Measurements from ENCODE around the gene DLD.

DNA sequence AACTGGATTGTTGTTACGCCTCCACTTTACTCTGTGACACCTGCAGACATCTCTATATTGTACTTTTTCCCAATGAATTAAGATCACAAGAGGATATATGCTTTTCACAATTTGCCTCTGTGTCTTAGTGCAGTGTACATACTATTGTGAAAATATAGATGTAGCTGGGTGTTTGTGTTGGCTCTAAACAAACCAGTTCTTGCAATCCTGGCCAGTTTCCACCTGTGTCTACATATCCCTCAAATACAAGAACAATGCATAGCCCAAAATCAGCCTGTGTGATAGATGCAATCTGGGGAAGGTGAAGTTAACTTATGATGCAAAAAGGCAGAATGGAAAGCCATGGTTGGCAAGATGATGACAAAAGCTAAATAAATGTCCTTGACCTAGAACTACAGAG is 36.5 kb upstream of the DLD start:
- no peak for TF ChIP-seq POLR2A (IDR thresholded peaks at IDR 0.05)
- TF ChIP-seq, protein P1, sequence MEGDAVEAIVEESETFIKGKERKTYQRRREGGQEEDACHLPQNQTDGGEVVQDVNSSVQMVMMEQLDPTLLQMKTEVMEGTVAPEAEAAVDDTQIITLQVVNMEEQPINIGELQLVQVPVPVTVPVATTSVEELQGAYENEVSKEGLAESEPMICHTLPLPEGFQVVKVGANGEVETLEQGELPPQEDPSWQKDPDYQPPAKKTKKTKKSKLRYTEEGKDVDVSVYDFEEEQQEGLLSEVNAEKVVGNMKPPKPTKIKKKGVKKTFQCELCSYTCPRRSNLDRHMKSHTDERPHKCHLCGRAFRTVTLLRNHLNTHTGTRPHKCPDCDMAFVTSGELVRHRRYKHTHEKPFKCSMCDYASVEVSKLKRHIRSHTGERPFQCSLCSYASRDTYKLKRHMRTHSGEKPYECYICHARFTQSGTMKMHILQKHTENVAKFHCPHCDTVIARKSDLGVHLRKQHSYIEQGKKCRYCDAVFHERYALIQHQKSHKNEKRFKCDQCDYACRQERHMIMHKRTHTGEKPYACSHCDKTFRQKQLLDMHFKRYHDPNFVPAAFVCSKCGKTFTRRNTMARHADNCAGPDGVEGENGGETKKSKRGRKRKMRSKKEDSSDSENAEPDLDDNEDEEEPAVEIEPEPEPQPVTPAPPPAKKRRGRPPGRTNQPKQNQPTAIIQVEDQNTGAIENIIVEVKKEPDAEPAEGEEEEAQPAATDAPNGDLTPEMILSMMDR (IDR thresholded peaks at IDR 0.05), result no peak
- no peak for TF ChIP-seq POLR2AphosphoS5 (IDR thresholded peaks at IDR 0.05)
- TF ChIP-seq EP300 (IDR thresholded peaks at IDR 0.05), result no peak
